ENCODE measurements around the gene ELOVL5.

The ELOVL5 gene

DNA sequence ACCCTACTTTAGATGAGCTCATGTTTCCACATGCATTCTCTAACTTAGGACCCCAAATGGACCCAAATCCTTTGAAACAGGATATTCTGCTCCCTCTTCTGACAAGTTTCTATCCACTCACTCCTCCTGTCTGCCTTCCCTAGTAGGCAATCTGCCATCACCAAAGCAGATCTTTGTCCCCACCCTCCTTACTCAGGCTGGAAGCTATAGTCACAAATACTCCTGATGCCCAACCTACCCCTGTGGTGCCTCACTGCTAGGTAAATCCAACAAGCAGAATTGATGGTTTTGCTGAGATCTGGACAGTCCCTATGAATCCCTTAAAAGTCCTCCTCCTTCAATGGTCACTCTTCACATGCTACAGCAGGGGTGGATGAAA, 21.7 kb downstream of the ELOVL5 start:
- no peak overlapping the region for H3K4me3 ChIP-seq (ENCODE audit: low read depth, low read length)
- TF ChIP-seq, protein P1, sequence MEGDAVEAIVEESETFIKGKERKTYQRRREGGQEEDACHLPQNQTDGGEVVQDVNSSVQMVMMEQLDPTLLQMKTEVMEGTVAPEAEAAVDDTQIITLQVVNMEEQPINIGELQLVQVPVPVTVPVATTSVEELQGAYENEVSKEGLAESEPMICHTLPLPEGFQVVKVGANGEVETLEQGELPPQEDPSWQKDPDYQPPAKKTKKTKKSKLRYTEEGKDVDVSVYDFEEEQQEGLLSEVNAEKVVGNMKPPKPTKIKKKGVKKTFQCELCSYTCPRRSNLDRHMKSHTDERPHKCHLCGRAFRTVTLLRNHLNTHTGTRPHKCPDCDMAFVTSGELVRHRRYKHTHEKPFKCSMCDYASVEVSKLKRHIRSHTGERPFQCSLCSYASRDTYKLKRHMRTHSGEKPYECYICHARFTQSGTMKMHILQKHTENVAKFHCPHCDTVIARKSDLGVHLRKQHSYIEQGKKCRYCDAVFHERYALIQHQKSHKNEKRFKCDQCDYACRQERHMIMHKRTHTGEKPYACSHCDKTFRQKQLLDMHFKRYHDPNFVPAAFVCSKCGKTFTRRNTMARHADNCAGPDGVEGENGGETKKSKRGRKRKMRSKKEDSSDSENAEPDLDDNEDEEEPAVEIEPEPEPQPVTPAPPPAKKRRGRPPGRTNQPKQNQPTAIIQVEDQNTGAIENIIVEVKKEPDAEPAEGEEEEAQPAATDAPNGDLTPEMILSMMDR (IDR thresholded peaks at IDR 0.05; ENCODE audit: low read depth, low read length): no peak

- no peak overlapping the region for H3K4me3 ChIP-seq (ENCODE audit: low read depth, low read length)
- TF ChIP-seq, protein P1 (IDR thresholded peaks at IDR 0.05; ENCODE audit: low read depth, low read length): no peak
These were observed 22.3 kb downstream of the ELOVL5 start for GRCh38 chr6:53326372-53327016.

- TF ChIP-seq, protein P1 (IDR thresholded peaks at IDR 0.05; ENCODE audit: low read depth, low read length): no peak
These were observed 23.0 kb downstream of the ELOVL5 start for GRCh38 chr6:53325785-53326184.

DNA sequence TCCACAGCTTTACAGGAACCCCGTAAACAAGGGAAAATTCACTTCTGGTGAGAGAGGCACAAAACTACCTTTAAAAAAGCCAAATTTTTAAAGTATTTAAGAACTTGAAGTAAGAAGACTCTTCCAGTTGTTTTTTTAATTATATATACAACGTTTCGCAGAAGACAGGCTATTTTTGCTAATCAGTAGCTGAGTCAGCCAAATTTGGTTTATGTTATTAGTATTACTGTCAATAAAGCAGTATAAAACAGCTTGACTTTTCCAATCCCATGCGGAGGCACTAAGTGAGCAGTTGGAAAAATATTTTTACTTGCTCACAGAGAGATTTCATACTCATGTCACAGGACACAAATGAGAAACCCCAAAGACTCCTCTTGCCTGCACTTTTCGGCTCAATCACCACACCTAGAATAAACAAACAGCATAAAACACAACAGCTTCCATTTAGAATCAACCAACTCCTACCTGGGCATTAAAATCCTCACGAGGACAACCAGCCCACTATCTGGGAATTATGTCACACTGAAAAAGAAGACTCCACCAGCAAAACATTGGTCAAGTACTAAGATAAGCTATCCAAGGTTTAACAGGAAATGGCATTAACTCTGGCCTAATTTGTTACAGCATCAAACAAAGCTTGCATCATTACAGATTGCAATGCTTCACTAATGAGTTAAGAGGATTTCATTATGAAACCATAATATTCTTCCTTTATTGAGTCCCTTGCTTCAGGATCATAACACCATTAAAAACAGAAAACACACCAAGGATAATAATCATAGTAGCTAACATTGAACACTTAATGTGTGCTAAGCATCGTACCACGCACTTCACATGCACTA, 26.3 kb downstream of the ELOVL5 start:
- no peak overlapping the region for H3K4me3 ChIP-seq (ENCODE audit: low read depth, low read length)

More at GRCh38 chr6:53325785-53326184, 23.0 kb downstream of the ELOVL5 start:
- H3K4me3 ChIP-seq (ENCODE audit: low read depth, low read length): no peak overlapping the region

GRCh38 chr6:53321701-53322100, 27.0 kb downstream of the ELOVL5 start:
- TF ChIP-seq, protein P1 (IDR thresholded peaks at IDR 0.05; ENCODE audit: low read depth, low read length): no peak
- H3K4me3 ChIP-seq (ENCODE audit: low read depth, low read length): no peak overlapping the region

More for the DNA sequence above, 26.3 kb downstream of the ELOVL5 start:
- TF ChIP-seq, protein P1 (IDR thresholded peaks at IDR 0.05; ENCODE audit: low read depth, low read length): no peak

- no peak overlapping the region for H3K4me3 ChIP-seq (ENCODE audit: low read depth, low read length)
- TF ChIP-seq, protein P1 (IDR thresholded peaks at IDR 0.05; ENCODE audit: low read depth, low read length): no peak
These were observed 27.8 kb downstream of the ELOVL5 start for GRCh38 chr6:53320964-53321363.

- TF ChIP-seq, protein P1 (IDR thresholded peaks at IDR 0.05; ENCODE audit: low read depth, low read length): no peak
- H3K4me3 ChIP-seq (ENCODE audit: low read depth, low read length): no peak overlapping the region
These were observed 30.3 kb downstream of the ELOVL5 start for GRCh38 chr6:53318429-53318828.

Data from WI38 (cell line).